Glutamatergic neuron (in vitro differentiated cells): ENCODE results near the gene SLIT3. TPM values are rescaled to one million over a fixed set of nuclear protein-coding genes. Genes with fewer than 3 reads are reported as not detected.
A peak's percentile ranks its signal among the peaks of the same experiment; 100 is the strongest.

Source experiments
- DNase-seq: peaks from one replicate; pipeline ENCODE4 v3.0.0; 2022
- H3K27ac Mint-ChIP-seq: one replicate; pipeline ENCODE4 v1.8.0; 2020; ENCODE audit warnings: mild to moderate bottlenecking, mixed read lengths, inconsistent platforms; ENCODE audit not compliant: unreplicated experiment
- H3K27me3 Mint-ChIP-seq: one replicate; pipeline ENCODE4 v1.8.0; 2020; ENCODE audit warnings: mild to moderate bottlenecking, moderate library complexity, mixed read lengths, inconsistent platforms; ENCODE audit not compliant: unreplicated experiment
- H3K36me3 Mint-ChIP-seq: one replicate; pipeline ENCODE4 v1.8.0; 2020; ENCODE audit warnings: mild to moderate bottlenecking, mixed read lengths, inconsistent platforms; ENCODE audit not compliant: unreplicated experiment
- H3K4me1 Mint-ChIP-seq: one replicate; pipeline ENCODE4 v1.8.0; 2020; ENCODE audit warnings: mild to moderate bottlenecking, low read depth, mixed read lengths, inconsistent platforms; ENCODE audit not compliant: unreplicated experiment
- H3K4me3 Mint-ChIP-seq: one replicate; pipeline ENCODE4 v1.8.0; 2020; ENCODE audit warnings: mild to moderate bottlenecking, mixed read lengths, inconsistent platforms; ENCODE audit not compliant: unreplicated experiment
- H3K9me3 Mint-ChIP-seq: one replicate; pipeline ENCODE4 v1.8.0; 2020; ENCODE audit warnings: mild to moderate bottlenecking, moderate library complexity, mixed read lengths, inconsistent platforms; ENCODE audit not compliant: unreplicated experiment
- total RNA-seq: library from RNA; stranded (reverse); fragmentation: NEBNext Ultra II Directional; extraction: Animal tissue kit (Norgen Biotek cat#: 25700); gene quantifications from one replicate; pipeline ENCODE4 v1.2.1, GENCODE V29; 2021; ENCODE audit not compliant: unreplicated experiment
- TF ChIP-seq, protein P1 (sequence below): fragments of 200-600 bp; sonication (generic); IDR thresholded peaks from one replicate; pipeline ENCODE4 v1.5.0; 2021; ENCODE audit not compliant: partially characterized antibody, unreplicated experiment

The SLIT3 gene
- total RNA-seq, 1 donor from 2014 or later = 11.5 TPM

DNA sequence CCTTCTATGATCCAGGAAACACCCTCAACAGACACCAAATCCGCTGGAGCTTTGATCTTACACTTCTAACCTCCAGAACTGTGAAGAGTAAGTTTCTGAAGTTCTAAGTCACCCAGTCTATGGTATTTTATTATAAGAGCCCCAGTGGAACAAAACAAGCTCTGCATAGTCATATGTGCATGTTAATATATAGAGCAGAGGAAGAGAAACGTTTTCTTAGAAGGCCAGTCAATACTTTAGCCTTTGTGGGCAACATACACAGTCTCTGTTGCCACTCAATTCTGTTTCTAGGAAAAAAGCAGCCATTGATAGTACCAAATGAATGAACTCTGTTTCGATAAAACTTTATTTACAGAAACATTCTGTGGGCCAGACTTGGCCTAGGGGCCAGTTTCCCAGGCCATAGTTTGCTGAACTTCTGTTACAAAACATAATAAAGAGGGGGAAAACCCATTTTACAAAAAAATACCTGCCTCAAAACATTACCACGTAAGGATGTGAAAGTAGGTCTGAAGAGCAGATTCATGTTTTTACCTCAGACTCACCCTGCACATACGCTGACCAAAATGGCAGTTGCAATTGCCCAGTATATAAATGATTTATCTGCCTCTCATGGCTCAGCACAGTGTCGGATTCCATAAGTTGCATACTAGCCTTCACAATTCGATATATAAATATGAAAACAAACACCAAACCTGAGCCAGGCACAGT, 350.5 kb downstream of the SLIT3 start:
- no peak for DNase-seq
- no peaks in the 10 kb centered on the region for H3K36me3 Mint-ChIP-seq
- peaks cover 3% of the 10 kb centered on the region for H3K9me3 Mint-ChIP-seq
- TF ChIP-seq, protein P1, sequence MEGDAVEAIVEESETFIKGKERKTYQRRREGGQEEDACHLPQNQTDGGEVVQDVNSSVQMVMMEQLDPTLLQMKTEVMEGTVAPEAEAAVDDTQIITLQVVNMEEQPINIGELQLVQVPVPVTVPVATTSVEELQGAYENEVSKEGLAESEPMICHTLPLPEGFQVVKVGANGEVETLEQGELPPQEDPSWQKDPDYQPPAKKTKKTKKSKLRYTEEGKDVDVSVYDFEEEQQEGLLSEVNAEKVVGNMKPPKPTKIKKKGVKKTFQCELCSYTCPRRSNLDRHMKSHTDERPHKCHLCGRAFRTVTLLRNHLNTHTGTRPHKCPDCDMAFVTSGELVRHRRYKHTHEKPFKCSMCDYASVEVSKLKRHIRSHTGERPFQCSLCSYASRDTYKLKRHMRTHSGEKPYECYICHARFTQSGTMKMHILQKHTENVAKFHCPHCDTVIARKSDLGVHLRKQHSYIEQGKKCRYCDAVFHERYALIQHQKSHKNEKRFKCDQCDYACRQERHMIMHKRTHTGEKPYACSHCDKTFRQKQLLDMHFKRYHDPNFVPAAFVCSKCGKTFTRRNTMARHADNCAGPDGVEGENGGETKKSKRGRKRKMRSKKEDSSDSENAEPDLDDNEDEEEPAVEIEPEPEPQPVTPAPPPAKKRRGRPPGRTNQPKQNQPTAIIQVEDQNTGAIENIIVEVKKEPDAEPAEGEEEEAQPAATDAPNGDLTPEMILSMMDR = no peak
- peaks cover 16% of the 10 kb centered on the region for H3K4me1 Mint-ChIP-seq
- H3K27ac Mint-ChIP-seq = no peak overlapping the region
- H3K27me3 Mint-ChIP-seq = peaks cover 7% of the 10 kb centered on the region
- H3K4me3 Mint-ChIP-seq = no peak overlapping the region

DNA sequence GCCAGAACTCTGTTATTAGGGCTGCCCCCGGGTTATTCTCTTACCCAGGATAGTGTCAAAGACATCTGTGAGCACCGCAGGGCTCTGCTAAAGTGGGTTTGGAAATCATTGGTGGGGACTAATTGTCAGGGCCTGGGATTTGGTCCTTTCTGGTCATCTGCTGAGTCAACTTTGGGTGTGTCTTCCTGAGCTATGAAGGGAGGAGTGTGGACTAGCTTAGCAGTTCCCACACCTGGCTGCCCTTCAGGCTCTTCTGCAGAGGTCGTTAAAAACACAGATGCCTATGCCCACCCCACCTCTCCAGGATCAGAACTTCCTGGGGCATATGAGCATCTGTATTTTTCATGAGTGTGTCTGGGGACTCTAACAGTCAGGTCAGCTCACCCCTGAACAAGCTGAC, 352.2 kb downstream of the SLIT3 start:
- no peak for DNase-seq
- no peak overlapping the region for H3K4me3 Mint-ChIP-seq
- no peak overlapping the region for H3K27ac Mint-ChIP-seq
- H3K36me3 Mint-ChIP-seq = no peaks in the 10 kb centered on the region
- TF ChIP-seq, protein P1 = no peak
- peaks cover 3% of the 10 kb centered on the region for H3K9me3 Mint-ChIP-seq
- H3K4me1 Mint-ChIP-seq = peaks cover 21% of the 10 kb centered on the region
- peaks cover 2% of the 10 kb centered on the region for H3K27me3 Mint-ChIP-seq

DNA sequence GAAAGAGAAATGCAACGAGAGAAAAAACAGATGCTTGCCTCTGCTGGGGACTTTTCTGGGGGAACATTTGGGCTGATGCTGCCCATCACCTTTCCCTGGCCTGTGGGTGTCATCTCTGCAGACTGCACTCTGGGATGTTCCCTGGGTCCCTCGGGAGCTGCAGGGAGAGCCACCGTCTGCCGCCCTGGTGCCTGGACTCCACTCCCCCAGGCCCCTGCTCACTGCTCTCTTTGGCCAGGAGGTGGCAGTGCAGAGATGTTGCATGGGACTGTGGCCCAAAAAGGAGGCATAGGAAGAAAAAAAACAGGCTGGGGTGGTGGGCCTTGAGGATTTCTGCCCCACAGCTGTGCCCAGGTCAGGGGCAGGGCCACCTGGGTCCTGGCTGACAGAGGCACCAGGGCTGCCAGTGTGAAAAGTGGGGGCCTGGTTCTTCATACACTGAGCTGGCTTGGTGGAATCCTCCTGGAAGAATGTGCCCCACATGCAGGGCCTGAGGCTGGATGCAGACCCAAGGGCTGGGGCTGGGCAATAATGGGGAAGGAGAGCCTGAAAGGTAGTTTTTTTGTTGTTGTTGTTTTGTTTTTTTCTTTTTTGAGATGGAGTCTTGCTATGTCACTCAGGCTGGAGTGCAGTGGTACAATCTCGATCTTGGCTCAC, 353.6 kb downstream of the SLIT3 start:
- H3K27me3 Mint-ChIP-seq = peaks cover 2% of the 10 kb centered on the region
- peak overlapping the region; percentile 49 for H3K27ac Mint-ChIP-seq
- peak; percentile 84 for DNase-seq
- no peak overlapping the region for H3K4me3 Mint-ChIP-seq
- TF ChIP-seq, protein P1 = peak; percentile 82
- peaks cover 3% of the 10 kb centered on the region for H3K9me3 Mint-ChIP-seq
- peaks cover 26% of the 10 kb centered on the region for H3K4me1 Mint-ChIP-seq
- H3K36me3 Mint-ChIP-seq = no peaks in the 10 kb centered on the region

DNA sequence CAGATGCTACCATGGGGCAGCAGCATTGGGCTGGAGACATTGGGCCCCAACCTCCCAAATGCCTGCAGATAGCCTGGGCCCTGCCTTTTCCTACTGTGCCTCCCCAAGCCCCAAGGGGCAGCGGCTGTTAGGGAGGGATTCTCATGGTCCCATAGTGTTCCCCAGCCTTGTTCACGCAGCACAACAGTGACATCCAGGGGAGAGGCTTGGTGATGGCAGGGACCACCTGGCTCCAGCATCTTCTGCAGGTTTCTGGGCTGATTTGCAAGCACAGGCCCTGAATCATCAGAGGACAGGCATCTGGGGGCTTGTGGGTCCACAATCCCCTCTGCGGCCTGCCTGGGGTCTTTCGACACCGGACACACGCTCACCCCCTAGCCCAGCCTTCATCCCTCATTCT, 354.6 kb downstream of the SLIT3 start:
- H3K4me1 Mint-ChIP-seq = peaks cover 26% of the 10 kb centered on the region
- TF ChIP-seq, protein P1 = no peak
- no peak overlapping the region for H3K27ac Mint-ChIP-seq
- H3K27me3 Mint-ChIP-seq = peaks cover 2% of the 10 kb centered on the region
- H3K36me3 Mint-ChIP-seq = no peaks in the 10 kb centered on the region
- H3K9me3 Mint-ChIP-seq = peaks cover 3% of the 10 kb centered on the region
- peak; percentile 75 for DNase-seq
- no peak overlapping the region for H3K4me3 Mint-ChIP-seq

GRCh38 chr5:168944004-168944403, 356.9 kb downstream of the SLIT3 start:
- Mint-ChIP-seq H3K27me3 (peaks cover 2% of the 10 kb centered on the region), H3K27ac (peak overlapping the region; percentile 45), H3K4me1 (peaks cover 26% of the 10 kb centered on the region), H3K36me3 (no peaks in the 10 kb centered on the region), H3K4me3 (no peak overlapping the region), H3K9me3 (peaks cover 3% of the 10 kb centered on the region)
- TF ChIP-seq, protein P1 = no peak
- DNase-seq = no peak
